Measurements from ENCODE around the gene TPRN. TPM values are rescaled to one million over a fixed set of nuclear protein-coding genes. Genes with fewer than 3 reads are reported as not detected.

The TPRN gene
- polyA plus RNA-seq, 10 donors: 5.8 to 10.9 (median 7.8) TPM

DNA sequence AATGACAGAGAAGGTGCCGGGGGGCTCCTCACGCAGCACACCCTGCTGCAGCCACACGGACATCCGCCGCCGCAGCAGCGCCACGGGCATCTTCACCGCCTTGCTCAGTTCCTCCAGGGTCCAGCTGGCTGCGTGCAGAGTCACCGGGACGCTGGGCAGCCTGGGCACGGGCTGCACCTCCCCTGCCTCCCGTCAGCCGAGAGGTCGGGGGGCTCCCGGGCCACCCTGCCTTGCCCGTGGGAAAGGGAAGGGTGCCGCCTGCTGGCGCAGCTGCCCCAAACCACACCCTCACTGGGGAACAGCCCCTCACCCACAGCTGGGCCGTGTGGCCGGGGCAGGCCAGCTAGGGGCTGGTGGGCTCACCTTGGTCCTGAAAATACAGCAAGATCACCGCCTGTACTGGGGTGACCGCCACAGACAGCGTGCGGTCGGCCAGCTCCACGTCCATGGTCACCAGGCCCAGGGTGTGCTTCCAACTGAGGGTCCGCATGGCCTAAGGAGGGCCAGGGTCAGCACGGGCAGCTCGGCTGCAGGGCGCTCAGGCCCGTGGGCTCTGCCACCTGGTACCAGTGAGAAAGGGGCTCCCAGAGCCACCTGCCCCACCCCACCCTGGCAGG lies 25.1 kb downstream of the TPRN start:
- DNase-seq: no peak

DNA sequence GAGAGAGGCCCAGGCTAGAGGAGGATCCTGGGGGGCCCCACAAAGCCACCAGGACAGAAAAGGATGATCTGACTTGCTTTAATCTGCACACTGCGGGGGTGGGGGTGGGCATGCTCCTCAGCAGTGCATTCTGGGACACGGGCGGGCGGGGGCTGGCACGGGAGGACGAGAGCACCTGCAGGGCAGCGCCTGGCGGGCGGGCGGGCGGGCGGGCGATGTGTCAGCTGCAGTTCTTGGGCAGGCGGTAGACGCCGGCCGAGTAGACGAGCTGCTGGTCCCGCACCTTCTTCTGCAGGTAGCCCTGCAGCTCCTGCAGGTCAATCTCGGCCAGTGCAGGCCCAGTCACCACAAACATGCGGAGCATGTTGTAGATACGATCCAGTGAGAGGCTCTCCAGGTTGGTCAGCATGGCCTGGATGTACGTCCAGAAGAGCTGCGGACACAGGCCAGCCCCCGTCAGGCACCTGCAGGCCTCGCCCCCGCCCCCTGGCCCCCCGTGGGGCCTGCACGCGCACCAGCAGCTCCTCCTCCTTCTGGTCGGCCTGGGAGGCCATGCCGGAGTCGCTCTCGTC lies 25.7 kb downstream of the TPRN start:
- no peak for DNase-seq

DNA sequence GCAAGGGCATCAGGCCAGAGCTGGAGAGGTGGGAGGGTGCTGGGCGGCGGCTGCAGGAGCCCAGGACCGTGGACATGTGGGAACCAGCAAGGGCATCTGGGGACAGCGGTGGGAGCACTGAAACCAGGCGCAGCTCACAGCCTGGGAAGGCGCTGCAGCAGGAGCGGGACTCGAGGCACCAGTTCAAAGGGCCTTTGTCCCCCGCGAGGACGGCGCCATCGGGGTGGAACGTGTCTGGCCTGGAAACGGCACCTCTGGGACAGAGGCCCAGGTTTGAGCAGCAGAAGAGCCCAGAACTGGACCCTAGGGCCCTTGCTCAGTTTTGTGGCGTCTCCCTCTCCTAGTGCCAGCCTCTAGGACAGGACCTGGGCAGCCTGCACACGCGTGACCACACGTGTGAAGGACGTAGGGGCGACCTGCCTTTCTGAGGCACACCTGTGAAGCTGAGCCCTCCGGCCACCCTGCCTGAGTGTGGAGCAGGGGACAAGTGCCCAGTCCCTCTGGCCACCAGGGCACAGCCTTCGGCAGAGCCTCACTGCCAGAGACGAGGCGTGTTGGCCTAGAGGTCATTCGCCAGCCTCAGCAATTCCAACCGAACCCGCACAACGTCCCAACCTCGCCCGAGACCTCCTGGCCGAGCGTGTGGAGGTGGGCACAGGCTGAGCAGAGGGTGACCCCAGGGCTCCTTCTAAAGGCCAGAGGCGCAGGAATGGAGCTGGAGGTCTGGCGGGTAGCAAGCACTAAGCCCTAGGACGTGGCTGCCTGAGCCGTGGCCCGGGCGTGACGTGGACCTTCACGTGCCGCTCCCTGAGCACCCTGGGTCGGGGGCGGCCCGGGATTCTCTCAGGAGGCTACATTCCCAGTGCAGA lies 26.5 kb downstream of the TPRN start:
- no peak for DNase-seq

DNA sequence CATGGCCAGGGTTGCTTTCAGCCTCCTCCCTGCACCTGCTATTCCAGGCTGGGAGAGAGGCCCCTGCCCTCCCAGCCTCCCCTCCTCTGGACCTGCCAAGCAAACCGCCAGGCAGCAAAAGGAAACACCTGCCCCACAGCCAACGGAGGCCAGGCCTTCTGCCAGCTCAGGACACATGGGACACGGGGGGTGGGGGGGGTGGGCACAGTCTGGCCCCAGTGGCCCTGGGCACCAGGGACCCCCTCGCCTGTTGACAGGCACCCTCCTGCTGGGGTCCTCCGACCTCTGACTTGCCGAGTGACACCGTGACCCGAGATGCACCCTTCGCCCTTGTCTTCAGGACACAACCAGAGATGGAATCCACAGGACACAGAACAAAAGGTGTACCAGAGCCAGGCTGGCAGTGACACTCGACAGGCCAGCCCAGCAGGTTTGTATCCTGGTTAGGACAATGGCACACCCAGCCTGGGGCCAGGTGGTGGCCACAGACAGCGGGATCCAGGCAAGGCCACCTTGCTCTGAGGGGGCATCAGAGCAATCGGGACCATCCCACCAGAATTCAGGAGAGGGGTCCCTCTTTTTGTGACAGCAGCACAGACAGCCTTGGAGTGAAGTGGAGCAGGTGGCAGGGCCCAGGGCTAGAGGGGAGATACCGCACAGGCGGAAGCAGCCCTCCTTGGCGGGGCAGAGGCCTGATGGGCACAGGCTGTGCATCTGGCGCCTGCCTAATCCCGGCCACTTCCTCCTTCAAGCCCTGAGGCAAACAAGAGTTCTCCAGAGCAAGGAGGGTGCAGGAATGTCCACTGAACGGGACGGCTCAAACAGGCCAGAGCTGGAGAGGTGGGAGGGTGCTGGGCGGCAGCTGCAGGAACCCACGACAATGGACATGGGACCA lies 27.4 kb downstream of the TPRN start:
- no peak for DNase-seq

DNA sequence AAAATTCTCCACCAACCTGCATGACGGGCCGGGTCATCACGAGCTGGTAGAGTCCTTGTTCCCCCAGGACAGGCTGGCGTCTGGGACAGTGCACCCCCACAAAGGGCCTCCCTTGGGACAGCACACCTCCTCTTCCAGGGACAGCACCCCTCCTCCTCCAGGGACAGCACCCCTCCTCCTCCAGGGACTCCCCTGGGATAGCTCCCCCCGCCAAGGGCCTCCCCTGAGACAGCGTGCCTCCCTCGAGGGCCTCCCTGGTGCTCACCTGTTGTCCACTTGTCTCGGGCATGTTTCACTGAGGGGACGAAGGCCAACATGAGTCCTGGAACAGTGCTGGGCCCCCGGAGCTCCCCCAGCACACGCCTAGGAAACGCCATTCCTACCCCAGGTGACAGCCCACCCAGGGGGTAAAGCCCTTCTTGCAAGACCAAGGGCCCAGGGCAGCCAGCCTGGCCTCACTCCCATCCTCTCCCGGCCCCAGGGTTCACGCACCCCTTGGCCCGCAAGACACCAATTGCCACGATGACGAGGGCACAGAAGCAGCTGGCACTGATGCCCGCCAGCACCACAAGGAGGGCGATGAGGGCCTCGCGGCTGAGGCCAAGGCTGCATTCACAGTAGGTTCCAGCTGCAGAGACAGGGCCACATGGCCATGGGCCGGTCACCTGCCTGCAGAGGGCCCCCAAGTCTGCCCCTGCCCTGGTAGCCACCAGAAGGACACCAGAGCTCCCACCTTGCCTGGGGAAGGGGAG lies 29.2 kb downstream of the TPRN start:
- no peak for DNase-seq

DNA sequence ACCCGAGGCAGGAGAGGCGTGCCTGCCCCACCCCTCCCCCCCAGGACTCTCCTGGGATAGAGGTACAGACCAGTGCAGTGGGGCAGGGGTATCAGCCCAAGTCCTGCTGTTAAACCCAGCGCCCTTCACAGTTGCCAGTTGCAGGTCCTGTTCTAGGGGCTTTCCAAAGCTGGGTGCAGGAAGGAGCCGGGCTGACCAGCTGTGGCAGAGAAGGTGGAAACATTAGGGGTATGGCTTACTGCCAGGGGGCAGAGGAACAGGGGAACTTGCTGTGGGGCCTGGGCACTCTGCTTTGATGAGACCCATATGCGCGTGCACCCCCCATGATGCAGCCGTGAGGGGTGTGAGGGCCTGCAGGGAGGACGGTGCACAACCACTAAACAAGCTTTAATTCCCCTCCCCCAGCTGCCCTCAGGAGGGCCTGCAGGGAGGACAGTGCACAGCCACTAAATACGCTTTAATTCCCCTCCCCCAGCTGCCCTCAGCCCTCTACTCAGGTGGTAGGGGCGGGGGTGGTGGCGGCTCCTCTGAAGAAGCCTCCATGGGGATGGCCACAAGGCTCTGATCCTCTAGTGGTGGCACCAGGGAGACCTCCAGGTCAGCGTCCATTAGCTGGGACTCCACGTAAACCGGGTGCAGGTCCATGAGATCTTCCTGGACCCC lies 29.9 kb downstream of the TPRN start:
- DNase-seq: no peak

DNA sequence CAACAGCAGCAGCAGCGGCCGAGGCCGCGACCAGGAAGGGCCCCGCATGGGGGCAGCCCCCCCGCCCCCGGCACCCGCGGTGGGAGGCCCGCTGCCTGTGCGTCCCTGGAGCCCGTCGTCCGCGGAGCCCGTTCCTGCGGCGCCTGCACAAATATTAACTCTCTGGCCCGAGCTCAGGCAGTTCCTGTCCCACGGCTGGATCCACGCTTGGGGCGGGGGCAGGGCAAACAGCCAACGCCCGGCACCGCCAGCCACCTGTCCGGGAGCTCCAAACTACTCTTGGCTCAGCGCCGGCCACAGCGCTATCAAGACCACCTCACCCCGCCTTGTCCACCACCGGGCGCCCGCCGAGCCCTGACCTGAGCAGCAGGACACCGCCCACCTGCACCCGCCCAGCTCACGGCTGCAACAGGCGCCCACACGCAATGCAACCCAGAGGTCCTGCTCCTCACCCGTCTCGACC lies 30.6 kb downstream of the TPRN start, which contains the start of gene LRRC26:
TSS of gene LRRC26 (minus strand) at position 156 of the 463 bp plus-strand sequence. CDS start at position 48, 108 bp downstream.
- no peak for DNase-seq

DNA sequence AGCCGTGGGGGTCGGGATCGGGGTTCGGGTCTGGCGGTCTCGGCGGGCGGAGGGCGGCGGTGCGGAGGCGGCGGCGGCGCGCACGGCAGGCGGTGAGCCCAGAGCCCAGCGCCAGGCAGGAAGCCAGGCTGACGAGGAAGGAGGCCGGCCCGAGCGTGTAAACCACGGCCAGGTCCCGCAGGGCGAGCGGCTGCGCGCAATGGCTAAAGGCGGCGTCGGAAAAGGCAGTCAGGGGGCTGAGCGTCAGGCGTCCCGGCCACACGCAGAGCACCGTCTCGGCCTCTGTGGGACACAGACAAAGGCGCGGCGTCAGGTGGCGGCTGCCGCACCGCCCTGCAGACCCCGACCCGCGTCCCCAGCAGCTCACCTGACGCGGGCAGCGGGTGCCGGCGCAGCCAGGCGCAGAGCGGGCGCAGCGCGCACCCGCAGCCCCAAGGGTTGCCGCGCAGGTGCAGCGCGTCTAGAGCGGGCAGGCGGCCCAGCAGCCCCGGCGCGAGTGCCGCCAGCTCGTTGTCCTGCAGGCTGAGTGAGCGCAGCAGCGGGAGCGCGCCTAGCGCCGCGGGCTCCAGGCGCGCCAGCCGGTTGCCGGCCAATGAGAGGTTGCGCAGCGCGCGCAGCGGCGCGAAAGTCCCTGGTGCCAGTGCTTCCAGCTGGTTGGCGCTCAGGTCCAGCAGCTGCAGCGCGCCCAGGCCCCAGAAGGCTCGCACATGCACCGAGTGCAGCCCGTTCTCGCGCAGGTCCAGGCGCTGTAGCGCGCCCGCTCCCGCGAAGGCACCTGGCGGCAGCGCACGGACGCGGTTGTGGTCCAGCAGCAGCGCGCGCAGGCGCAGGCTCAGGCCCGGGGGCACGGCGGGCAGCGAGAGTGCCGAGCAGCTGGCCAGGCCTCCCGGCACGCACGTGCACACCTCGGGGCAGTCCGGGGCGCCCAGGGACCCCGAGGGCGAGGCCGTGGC lies 31.4 kb downstream of the TPRN start:
- DNase-seq: peak in 2 of 3 donors; percentile 40 to 67

DNA sequence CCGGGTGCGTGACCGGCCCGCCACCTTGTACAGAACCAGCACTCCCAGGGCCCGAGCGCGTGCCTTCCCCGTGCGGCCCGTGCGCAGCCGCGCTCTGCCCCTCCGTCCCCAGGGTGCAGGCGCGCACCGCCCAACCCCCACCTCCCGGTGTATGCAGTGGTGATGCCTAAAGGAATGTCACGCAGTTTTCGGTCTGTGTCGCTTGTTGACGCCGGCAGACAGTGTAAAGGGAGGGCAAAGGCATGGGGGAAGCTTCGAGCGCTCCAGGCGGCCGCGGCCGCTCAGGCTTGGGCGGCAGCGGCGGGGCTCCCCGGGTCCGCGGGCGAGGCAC lies 32.0 kb downstream of the TPRN start:
- DNase-seq: peak in 1 of 3 donors; percentile 42

DNA sequence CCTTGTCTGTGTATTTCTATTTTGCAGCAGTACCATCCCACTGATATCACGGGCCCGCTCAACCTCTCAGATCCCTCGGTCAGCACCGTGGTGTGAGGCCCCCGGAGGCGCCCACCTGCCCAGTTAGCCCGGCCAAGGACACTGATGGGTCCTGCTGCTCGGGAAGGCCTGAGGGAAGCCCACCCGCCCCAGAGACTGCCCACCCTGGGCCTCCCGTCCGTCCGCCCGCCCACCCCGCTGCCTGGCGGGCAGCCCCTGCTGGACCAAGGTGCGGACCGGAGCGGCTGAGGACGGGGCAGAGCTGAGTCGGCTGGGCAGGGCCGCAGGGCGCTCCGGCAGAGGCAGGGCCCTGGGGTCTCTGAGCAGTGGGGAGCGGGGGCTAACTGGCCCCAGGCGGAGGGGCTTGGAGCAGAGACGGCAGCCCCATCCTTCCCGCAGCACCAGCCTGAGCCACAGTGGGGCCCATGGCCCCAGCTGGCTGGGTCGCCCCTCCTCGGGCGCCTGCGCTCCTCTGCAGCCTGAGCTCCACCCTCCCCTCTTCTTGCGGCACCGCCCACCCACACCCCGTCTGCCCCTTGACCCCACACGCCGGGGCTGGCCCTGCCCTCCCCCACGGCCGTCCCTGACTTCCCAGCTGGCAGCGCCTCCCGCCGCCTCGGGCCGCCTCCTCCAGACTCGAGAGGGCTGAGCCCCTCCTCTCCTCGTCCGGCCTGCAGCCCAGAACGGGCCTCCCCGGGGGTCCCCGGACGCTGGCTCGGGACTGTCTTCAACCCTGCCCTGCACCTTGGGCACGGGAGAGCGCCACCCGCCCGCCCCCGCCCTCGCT lies 32.6 kb downstream of the TPRN start:
- DNase-seq: no peak

DNA sequence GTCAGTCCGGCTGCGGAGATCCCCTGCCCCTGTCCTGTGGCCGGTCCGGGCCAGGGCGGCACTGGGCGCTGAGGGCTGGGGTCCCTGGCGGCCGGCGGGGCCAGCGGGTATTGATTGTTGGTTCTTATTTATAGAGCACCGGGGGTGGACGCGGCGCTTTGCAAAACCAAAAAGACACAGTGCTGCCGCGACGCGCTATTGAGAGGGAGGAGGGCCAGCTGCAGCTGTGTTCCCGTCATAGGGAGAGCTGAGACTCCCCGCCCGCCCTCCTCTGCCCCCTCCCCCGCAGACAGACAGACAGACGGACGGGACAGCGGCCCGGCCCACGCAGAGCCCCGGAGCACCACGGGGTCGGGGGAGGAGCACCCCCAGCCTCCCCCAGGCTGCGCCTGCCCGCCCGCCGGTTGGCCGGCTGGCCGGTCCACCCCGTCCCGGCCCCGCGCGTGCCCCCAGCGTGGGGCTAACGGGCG lies 33.2 kb downstream of the TPRN start:
- no peak for DNase-seq

DNA sequence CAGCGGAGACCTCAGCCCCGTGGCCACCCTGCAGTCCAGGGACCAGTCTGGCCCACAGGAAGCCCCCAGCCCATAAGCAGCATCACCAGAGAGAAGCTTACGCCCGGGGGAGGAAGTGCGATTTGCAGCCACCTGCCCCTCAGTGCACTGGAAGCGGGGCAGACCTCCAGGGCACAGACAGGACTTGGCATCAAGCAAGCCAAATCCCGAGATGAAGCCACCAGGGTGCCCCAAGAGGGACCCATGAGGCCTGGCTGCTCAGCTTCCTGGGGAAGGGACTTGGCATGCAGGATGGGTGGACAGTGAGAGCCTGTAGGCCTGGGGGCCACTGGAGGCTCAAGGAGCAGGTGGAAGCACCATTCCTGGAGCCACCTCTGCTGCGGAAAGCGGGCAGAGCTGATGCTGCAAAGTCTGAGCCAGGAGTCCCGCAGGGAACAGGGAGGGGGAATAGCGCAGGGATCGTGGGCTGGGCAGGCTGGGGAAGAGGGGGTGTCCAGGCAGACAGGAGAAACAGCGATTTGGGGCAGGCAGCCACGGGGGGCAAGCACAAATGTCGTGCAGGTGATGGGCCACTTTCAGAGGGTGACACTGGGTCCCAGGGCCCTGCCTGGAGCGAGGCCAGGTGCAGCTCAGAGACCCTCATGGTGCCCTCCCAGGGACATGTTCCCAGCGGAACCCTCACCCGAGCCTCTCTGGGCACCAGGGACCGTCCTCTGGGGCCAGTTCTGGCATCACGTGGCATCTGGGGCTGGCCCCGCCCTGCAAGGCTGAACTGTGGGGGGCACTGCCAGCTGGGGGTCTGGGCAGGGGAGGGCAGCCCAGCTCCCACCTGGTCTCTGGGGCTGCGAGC lies 33.9 kb downstream of the TPRN start:
- DNase-seq: no peak

DNA sequence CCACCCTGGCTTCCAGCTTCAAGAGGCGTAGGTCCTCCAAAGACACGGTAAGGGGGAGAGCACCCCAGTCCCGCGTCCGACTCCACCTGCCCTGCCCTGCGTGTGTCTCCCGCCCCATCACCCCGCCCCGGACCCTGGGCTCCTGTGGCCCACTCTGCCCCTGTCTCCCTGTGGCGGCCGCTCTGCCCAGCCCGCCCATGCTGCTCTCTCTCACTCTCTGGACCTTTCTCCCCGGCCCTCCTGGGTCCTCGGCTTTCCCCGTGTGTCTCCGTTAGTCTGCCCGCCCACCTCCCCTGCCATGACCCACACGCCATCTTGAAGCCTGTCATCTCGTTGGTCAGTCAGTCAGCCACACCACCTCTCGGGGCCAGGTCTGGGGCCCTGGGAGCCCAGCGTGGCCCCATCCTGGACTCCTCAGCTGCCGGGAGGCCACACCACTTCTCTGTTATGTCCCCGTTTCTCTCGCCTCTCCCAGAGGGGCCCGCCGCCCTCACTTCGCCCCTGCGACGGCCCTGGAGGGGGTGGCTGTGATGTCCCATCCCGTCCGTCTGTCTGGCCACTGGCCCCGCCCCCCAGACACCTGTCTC lies 35.2 kb downstream of the TPRN start:
- no peak for DNase-seq

DNA sequence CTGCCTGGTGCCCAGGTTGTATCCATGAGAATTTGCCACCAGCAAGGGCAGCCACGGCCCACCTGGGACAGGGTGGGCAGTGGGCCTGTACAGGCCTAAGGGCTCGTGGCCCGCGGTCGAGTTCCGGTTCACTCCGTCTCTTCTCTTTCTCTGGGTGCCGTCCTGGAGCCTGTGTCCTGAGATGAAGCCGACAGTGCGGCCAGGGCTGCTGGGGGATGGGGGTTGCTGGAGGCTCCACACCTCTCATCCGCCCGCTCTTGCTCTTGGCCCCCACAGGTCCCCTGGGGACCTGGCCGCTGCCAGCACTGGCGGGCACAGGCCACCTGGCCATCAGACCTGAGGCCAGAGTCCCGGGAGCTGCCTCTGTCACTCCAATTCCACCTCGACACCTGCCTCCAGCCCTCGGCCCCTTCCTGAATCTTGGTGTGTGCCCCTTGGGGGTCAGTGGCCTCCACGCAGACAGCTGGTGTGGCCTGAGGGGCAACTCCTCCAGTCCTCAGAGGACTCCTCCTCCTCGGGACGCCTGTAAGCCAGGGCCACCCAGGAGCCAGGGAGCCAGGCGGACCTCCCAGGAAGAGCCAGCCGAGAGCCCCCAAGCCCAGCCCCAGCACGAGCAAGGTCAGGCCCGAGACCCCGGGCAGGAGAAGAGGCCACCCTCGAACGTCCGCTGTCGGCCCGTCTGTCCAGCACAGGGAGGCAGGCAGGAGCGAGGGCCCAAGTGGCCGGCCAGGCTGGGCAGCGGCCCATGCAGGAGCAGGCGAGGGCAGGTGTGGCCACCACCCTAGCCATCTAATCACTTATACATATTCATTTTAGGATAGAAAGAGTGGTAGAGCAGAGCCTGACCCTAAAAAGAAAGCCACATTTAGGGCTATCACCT lies 35.9 kb downstream of the TPRN start:
- DNase-seq: no peak

DNA sequence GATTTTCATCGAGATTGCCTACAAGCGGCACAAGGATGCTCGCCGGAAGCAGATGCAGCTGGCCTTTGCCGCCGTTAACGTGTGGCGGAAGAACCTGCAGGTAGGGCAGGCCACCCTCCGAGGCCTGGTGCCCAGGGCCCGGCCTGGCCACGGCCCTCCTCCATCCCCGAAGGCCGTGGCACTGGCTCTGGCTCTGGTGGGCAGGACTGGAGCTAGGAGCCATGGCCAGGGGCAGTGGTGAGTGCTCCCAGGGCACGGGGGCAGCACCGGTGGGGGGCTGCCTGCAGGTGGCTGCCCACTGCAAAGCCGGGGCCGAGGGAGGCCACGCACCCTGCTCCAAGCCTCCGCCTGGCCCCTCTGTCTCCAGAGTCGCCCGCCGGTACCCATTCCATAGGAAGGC lies 36.7 kb downstream of the TPRN start:
- DNase-seq: no peak

DNA sequence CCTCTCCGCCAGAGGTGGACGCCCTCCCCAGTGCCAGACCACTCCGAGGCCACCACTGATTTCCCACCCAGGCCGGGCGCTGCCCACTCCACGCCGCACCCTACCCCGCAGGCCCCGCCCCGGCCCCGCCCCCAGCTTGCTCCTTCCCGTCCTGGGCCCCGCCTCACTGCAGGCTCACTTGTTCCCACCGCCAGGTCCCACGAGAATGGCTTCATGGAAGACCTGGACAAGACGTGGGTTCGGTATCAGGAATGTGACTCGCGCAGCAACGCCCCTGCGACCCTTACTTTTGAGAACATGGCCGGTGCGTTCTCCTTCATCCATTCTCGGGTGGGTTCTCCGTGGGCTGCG lies 37.2 kb downstream of the TPRN start:
- DNase-seq: no peak

Measured in muscle of back (tissue), 11 donors.